NCI-H2029 treated with DMSO at 0.1 percent for 48 hours (cell line): ENCODE measurements around the gene ACOX1.
A peak's percentile ranks its signal among the peaks of the same experiment; 100 is the strongest.

ENCODE experiments used
- DNase-seq: peaks from one replicate; lab custom pipeline; 2025; lab: John Stamatoyannopoulos, UW

Gene ACOX1

DNA sequence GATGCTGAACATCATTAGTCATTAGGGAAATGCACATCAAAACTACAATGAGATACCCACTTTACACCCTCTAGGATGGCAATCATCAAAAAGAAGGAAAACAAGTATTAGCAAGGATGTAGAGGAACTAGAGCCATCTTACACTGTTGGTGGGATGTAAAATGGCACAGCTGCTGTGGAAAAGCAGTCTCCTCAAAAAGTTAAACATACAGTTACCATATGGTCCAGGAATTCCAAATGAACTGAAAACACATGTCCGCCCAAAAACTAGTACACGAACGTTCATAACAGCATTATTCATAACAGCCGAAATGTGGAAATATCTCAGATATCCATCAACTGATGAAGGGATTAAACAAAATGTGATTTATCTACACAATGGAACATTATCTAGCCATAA, 45.2 kb downstream of the ACOX1 start:
- no peak for DNase-seq

DNA sequence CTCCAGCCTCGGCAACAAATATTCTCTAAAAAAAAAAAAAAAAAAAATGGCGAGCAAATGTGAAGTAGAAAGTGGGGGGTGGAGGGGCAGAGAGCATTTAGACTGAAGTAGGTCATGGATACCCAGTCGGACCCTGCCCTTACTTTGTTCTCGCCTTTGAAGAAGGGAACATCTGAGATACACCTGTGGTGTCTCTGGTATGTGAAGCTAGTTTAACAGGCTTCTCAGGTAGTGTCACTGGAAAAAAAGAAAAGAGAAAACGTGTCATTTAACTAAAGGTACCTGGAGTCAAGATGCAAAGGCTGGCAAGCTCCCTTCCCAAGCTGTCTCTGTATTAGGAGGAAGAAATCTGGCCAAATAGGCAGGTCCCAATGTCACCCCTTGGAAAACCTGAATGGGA, 46.1 kb downstream of the ACOX1 start:
- no peak for DNase-seq

DNA sequence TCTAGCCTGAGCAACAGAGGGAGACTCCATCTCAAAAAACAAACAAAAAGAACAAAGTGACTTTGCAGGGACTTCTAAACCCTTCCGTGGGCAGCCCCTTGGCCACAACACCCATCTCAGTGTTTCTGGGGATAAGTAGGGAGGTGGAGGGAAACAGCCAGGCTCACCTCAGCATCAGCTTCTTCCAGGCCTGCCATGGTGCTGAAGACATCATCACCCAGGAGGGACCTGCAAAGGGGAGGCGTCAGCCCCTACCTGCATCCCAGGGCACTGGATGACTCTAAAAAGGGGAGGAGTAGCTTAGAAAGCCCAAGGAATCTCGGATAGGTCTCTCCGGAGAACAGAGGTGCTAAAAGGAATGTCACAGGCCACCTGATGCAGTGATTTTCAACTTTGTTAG, 47.9 kb downstream of the ACOX1 start:
- DNase-seq: no peak

DNA sequence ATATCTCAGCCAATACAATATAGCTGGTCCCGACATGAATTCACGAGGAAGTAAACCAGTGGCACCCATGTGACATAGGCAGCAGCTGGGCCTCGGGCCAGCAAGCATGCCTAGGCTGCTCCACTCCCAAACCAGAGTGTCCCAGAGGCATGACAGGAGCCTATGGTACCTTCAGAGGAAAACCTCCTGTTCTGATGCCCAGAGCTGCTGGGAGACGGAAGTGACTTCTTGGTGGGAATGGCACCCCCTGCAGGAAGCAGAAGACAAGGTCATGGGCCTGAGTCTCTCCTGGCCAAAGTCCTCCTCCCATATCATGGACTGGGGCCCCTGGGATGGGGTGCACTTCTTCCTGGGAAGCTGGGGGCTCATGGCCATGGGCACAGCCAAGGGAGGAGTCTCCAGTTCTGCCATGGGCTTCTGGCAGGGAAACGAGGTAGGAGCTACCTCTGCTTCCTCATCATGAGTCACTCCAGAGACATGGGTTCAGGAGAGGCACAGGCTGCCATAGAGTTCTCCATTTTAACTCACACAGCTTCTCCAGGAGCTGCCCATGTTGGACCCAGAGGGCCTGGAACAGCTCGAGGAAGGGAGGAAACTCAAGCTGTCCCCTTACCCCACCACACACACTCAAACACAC, 51.6 kb downstream of the ACOX1 start:
- no peak for DNase-seq

DNA sequence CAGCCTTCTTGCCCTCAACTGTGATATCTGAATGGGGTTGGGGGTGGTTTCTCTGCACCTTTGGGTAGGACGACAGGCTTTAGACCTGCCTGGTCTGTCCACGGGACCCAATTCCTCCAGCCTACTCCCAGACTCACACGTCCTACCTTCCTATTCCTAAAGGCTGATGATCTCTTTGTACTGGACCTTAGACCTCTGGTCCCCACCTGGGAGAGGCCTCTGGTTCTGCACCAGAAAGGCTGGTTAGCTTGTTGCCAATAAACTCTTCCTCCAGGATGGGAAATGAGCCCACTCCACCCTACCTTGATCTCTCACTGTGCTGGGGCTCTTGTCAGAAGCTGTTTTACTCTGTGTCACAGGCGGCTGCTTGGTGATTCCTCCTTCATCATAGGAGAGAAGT, 52.5 kb downstream of the ACOX1 start:
- no peak for DNase-seq

DNA sequence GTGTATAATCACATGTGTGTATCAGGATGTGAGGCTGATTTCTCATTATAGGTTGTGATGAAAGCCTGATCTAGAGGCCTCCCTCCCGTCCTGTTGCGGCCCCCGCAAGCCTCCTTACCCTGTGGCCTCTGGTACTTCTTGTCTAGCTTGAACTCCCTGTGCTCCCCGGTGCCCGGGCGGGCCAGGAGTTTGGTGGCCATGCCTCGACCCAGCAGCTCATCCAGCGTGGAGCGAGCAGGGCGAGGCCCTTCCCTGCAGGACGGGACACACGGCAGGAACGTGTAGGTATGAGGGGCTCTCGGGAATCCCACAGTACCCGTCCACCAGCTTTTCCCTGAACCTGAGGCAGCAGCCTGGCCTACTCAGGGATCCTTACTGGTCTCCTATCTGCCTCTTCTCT, 53.1 kb downstream of the ACOX1 start:
- no peak for DNase-seq

DNA sequence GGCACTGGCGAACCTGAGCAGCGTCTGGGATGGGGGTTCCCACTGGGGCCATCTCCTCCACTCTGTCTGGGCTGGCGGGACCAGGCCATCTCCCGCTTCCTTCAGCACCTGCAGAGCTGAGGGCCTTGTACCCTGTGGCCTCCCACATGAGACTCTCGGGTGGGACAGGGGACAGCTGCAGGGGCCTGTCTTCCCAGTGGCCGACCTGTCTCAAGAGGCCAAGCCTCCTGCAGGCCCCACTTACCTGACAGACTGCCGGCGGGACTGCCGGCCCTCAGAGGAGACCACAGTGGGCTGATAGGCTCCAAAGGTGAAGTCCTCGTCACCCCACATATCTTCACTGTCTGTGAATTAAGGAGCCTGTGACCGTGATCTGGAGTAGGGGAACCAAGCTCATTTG, 53.9 kb downstream of the ACOX1 start:
- DNase-seq: no peak

DNA sequence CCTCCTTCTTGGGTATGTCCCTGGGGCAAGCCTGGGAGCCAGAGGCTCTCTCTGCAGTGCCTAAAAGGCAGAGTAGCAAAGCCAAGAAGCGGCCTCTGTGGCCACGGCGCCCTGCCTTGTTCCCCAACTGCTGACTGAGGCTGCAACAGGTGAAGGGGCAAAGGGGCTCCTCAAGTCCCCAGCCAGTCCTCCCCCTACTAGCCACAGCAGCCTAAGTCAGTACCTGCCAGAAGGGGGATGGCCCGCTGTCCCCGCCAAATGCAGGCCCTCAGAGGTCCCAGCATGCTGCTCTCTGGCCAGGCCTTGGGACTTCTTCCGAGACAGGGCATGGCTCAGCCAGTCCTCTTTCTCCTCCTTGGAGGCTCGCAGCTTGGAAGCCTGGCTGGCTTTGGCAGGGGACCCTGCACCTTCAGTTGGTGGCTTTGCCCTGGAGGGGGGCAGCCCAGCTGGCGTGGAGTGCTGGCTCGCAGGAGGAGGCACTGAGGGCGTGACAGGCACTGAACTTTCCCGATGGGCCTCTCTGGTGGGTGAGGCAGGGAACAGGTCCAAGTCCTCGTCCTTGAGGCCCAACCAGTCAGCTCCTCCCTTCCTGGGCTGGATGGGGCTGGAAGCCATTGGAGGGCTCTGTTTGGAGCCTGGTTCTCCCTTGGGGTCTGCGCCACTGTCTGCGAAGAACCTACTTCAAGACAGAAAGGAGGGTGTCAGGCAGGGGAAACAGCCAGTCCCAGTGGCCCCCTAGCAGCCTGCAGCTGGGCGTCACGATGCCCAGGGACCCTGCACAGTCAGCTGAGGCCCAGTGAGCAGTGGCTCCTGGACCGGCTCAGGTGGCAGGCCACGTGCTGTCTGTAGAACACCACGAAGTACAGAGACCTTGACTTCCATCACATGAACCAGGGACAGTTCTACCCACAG, 55.7 kb downstream of the ACOX1 start:
- DNase-seq: no peak

DNA sequence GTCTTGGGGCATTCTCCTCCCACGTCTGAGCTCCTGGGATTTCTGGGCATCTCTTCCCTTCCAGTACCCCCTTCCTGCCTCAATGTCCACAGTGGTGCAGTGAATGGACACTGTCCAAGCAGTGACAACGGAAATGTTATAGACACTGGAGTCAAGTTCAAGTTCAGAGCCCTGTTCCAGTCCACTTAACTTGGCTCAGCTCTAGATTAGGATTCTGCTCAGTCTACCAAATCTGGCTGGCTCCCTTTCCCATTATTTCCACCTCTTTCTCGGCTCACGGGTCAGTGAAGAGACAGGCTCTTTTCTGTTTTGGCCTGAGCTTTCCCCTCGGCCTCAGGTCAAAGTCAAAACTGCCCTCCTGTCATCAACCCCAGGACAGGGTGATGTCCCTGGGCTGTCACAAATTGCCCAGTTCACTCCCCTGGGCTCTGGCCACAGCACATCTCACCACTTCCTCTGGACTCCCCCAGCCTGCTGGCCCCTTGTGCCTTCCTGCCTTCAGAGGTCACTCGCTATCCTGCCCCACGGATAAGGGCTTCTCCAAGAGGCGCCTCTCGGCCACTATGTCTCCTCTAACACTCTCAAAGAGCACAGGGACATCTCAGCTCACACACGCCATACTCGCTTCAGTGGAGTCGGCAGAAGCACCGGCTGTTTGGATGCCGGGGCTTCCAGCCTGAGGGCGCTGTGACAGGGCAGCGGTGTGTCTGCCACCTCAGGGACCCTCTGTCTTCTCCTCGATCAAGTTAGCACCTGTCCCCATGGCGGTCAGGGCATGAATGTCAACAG, 56.6 kb downstream of the ACOX1 start:
- DNase-seq: no peak

DNA sequence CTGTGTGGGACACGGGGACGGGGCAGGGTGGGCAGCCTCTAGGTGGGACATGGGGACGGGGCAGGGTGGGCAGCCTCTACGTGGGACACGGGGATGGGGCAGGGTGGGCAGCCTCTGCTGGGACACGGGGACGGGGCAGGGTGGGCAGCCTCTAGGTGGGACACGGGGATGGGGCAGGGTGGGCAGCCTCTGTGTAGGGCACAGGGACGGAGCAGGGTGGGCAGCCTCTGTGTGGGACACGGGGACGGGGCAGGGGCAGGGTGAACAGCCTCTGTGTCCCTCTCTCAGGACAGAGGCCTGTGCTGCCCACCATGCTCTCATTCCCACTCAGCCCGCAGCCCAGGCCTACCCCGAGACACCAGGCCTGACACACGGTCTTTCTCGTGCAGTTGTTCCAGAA, 57.4 kb downstream of the ACOX1 start:
- DNase-seq: no peak

DNA sequence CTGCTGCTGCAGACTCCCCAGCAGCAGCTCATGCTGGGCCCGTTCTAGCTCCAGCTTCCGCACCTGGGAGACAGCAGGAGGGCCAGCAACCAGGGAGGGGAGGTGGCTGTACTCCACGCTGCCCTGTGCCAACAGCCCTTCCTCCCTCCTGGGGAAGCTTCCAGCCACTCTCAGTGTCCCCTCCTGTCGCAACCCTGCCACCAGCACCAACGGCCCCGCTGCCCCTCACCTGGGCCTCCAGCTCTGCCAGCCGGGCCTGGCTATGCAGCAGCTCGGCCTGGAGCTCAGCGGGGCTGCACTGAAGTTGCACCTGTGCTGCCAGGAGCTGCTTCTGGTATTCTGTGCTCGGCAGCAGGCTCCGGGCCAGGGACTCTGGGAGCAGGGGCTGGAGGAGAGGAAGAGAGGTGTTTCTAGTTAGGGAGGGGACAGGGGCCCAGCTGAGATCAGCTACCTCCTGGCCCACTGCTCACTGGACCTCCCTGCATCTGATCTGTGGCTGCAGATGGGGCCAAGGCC, 58.9 kb downstream of the ACOX1 start:
- DNase-seq: no peak

DNA sequence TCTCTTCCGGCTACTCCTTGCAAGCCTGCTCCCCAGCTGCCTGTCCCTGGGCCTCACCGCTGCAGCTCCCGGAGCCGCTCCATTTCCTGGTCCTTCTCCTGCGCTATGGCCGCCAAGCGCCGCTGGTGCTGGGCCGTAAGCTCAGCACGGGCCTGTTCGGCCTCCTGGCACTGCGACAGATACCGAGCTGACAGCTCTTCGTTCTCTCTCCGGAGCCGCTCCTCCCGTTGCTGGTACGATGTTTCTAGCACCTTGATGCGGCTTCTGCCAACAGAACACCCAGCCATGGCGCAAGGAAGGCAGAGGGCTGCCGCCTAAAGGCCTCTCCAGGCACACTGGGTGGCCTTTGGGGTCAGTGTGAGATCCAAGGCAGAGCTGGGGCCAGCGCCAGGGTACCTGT, 59.4 kb downstream of the ACOX1 start:
- no peak for DNase-seq

DNA sequence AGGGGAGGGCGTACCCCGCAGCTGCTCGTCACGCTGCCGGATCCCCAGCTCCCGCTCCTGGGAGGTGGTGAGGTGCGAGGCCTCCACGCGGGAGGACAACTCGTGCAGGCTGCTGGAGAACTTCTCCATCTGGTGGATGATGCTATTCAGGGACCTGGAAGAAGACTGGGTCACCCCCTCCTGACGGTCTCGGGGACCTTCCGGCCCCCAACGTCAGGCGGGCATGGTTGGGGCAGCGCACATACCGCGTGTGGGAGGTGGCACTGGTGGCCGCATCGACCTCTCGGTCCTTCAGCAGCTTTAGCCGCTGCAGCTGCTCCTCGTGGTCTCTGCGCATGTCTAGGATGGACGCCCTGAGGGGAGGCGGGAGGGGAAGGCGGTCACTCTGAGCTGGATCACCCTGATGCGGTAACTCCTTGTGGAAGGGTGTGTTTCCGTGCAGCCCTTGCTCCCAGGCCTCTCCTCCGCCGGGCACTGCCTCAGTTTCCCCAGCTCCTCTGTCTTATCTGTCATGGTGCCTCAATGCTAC, 61.0 kb downstream of the ACOX1 start:
- DNase-seq: no peak

DNA sequence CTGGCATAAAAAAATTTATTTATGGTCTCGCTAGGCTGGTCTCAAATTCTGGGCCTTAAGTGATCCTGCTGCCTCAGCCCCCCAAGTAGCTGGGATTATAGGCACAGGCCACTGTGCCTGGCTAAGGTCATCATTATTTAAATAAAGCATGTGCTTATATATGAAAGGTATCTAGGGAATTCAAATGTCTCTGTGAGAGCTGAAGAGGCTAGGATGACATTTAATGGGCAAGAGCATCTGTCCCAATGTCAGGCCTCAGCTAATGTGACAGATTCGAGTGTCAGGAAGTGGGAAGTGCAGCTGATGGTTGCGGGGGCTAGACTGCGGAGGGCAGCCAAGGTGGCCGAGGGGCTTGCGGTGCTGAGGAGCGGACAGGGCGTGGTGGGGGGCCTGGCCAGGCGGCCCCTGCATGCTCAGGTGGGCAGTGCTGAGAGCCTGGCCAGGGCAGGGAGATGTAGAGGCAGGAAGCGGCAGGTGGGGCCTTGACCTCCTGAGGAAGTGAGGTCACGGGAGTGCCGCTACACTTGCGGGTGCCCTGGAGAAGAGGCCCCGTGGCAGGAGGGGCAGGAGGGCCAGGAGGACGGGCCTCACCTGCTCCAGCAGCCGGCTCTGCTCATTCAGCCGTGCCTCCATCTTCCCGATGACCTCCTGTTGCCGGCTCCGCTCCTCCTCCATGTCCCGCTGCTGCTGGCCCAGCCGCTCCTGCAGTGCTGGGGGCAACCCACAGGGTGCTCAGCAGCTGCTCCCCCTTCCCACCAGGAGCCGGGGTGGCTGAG, 61.6 kb downstream of the ACOX1 start:
- DNase-seq: no peak

DNA sequence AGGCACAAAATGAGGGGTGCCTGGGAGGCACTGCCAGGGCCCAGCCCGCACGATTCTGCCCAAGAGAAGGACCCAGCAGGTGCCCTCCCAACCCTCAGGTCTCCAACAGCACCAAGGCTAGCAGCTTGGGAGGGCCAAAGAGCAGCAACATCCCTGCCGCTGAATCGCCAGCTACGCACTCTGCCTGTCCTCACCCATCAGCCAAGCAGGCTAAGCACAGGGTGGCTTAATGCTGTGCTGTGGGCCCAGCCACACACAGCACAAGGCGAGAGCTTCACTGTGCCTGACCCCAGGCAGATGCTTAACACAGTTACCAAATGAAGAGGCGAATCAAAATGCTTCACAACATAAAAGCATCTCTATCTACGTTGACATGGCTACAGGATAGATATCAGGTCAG, 63.7 kb downstream of the ACOX1 start:
- DNase-seq: no peak

DNA sequence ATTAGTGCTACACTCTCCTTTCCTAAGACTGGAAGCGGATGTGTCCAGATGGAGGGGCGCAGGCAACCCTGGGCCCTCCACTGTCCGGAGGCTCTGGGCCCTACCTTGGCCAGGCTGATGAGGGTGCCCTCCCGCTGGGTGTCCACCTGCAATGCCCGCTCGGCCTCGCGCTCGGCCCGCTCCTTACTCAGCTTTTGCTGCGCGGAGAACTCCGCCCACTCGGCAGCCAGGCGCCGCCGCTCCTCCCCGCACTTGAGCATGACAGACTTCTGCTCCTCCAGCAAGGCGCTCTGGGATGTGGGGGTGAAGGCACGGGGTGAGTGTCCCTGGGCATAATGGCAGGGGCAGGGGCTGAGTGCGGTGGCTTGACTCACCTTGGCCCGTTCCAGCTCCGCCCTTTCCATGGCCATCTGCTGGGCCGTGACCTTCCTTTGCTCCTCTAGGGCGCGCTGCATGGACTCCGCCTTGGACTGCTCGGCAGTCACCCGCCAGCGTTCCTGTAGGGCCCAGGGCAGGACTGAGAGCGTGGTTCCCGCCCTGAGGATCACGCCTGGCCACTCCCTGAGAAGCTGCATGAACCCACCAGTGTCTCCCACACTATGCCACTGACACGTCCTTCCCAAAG, 64.2 kb downstream of the ACOX1 start:
- no peak for DNase-seq

DNA sequence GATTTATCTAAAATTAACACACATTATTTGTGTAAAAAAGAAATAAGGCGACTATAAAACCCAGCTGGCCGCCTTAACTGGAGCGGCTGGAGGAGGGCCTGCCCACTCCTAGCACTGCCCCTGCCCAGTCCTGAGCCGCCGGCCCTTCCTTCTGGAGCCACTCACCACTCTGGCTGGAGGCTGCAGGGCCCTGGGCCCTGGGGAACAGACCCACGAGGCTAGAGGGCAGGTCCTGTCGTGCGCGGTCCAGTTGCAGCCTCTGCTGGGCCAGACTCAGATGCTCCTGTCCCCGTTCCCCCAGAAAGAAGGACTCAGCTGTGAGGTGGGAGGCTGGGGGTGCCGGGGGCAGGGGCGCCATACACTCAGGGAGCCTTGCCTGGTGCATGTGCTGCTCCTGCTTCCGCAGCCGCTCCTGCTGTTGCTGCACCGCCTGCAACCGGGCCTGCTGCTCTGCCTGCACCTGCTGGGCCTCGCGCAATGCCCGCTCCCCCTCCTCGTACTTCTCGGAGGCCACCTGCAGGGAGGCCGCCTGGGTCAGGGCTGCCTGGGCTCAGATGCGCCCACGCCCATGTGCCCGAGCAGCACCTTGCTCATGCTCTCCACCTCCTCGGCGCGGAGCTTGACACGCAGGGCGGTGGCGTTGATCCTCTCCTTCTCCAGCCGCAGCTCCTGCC, 65.3 kb downstream of the ACOX1 start:
- DNase-seq: no peak

DNA sequence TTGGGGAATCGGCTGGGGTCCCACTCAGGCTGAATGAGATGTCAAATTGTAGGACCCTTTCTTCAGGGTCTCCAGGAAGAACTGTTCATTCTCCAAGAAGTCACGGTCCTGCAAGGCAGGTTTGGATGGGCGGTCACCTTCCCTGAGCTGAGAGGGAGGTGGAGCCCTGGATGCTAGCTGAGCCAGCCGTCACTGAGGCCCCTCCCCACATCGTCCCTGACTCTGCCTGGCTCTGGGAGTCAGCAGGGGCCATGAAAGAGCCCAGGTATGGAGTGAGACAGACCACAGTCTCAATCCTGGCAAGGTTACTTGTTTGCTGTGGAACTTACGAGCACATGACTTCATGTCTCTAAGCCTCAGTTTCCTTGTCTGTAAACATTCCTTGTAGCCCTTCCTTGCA, 68.3 kb downstream of the ACOX1 start:
- peak; percentile 13 for DNase-seq

DNA sequence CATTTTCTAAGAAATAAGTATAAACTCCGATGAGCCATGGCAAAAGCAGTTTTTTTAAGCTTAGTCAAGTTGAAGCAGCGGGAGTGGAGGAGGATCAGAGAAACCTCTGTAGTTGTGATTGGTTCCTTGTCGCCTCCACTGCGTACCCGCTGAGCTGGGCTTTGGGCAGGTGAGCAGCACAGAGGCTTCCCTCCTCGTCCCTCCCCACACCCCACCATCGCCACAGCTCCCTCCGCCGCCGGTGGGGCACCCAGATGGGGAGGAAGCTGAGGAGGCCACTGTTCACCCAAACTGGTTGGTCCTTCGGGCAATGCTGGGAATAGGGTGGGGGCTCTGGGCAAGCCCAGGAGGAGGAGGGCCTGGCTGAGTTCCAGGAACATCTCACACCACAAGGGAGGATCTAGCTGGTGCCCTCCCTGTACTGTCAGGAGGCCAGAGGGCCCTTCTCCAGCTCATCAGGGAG, 69.1 kb downstream of the ACOX1 start:
- DNase-seq: peak; percentile 66

DNA sequence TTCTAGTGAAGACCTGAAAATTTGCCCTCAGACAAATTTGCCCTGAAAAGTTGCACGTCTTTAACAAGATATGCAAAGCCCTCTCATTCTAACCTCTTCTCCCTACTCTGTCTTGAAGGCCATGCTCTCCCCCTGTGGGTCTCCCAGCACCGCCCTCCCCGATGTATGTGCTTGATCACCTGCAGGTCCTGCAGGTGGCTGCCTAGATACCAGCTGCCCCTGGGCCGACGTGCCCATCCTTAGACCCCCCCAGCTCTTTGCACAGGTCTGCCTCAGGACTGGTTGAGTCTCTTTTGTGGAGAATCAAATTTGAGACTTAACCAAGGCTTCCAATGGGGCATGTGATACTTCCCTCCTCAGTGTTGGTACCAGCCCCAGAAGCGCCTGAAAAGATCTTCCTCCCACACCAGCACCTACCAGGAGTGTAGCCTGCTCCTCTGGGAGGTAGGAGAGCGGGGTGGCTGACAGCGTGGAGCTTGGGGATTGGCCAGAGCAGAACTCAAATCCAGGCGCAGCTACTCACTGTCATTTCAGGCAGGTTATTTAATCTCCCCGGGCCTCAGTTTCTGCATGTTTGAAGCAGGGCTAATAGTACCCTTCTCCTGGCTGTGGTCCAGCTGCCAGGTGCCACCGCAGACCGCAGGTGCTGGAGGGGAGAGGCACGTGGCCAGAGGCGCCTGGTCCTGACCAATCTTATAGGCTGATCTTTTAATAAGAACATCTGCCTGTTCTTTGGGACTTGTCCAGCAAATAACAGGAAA, 69.7 kb downstream of the ACOX1 start:
- DNase-seq: peak; percentile 81
